HFF-Myc (cell line): ENCODE data around the gene DPPA4.

Experiments
- DNase-seq: peaks from one replicate; pipeline ENCODE4 v3.0.0-alpha.2; 2011; ENCODE audit warnings: low read depth; ENCODE audit errors: extremely low read depth
- H3K4me3 ChIP-seq: replicated peaks from 2 replicates; pipeline ENCODE4 v1.5.1; 2011; ENCODE audit warnings: low read depth, mild to moderate bottlenecking, control low read depth, low read length
- TF ChIP-seq, protein P1 (sequence below): IDR thresholded peaks from 2 replicates; pipeline ENCODE4 v1.5.1; 2012; ENCODE audit warnings: mild to moderate bottlenecking, low read depth, low read length, control low read depth; ENCODE audit errors: missing control alignments

DPPA4 gene

DNA sequence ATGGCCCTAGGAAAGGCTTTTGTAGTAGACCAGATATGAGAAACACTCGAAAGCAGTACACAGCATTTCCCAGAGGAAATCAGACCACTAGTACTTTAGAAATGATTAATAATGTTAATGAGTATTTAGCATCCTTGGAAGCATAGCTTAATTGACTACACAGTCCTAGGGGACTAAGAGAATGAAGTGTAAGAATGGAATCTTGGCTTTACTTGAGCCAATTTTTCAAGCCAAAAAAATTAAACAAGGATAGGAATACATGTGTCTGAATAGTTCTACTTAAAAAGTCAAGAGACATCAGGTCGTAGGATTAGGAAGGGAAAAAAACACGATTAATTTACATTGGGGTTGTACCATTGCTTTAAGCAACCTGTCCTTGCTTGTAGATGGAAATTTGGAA, 59.2 kb downstream of the DPPA4 start:
- H3K4me3 ChIP-seq = no peak overlapping the region
- TF ChIP-seq, protein P1, sequence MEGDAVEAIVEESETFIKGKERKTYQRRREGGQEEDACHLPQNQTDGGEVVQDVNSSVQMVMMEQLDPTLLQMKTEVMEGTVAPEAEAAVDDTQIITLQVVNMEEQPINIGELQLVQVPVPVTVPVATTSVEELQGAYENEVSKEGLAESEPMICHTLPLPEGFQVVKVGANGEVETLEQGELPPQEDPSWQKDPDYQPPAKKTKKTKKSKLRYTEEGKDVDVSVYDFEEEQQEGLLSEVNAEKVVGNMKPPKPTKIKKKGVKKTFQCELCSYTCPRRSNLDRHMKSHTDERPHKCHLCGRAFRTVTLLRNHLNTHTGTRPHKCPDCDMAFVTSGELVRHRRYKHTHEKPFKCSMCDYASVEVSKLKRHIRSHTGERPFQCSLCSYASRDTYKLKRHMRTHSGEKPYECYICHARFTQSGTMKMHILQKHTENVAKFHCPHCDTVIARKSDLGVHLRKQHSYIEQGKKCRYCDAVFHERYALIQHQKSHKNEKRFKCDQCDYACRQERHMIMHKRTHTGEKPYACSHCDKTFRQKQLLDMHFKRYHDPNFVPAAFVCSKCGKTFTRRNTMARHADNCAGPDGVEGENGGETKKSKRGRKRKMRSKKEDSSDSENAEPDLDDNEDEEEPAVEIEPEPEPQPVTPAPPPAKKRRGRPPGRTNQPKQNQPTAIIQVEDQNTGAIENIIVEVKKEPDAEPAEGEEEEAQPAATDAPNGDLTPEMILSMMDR = no peak
- no peak for DNase-seq
